ENCODE results near the gene SUN5.

SUN5 gene

GRCh38 chr20:33014336-33015113 is 10.3 kb upstream of the SUN5 start:
- DNase-seq (ENCODE audit: low read depth in 3 of 3), result no peak

DNA sequence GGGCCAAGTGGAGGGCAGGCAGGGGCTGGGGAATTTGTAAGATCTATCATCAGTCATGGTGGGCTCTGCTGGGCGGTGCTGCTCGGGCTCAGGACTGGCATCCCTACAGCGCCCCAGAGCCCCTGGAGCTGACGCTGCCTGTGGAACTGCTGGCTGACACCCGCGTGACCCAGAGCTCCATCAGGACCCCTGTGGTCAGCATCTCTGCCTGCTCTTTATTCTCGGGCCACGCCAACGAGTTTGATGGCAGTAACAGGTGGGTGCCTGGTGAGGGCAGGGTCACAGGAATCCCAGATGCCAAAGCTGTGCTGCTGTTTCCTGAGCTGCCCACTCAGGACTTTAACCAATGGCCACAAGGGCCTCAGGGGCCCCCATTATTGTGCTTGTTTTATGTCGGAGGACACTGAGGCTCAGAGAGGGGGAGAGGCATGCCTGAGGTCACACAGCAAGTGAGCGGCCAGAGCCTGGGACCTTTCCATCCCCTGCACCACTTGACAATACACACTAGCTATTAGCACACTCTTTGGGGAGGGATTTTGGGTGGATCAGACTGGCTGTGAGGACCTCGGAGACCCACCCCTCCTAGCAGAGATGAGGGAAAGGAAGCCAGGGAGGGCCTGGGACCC is 9.6 kb upstream of the SUN5 start:
- DNase-seq (ENCODE audit: low read depth in 3 of 3), result no peak

GRCh38 chr20:33012327-33013189 is 8.3 kb upstream of the SUN5 start:
- no peak for DNase-seq (ENCODE audit: low read depth in 3 of 3)

DNA sequence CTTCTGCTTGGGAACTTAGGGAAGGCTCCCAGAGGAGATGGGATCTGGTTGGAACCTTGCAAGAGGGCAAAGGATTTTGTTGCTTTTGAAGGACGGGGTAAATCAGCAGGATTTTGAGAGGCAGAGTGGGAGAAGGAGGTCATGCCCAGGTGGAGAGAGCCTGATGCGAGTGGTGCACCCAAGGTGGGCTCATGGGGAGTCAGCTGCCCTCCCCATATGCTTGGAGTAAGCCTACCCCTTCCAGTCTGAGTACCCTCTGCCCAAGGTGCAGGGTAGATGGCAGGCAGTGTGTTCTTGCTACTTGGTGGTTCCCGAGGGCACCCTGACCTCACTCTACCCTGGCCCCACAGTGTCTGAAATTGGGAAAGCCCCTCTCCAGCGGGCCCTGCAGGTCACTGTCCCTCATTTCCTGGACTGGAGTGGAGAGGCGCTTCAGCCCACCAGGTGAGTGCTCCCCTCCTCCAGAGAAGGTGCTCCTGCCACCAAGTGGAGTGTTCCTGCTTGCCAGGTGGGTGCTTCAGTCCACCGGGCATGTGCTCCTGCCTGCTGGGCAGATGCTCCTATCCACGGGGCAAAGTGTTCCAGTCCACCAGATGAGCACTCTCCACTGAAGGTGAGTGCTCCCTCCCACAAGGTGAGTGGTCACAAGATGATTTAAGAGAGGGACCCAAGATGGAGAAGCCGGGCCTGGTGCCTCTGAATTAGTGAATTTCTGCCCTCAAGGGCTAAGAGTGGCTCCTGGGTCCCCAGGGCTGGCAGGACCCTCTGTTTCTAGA is 6.6 kb upstream of the SUN5 start:
- DNase-seq (ENCODE audit: low read depth in 3 of 3), result no peak

GRCh38 chr20:33010133-33010504 is 5.9 kb upstream of the SUN5 start:
- DNase-seq (ENCODE audit: low read depth in 3 of 3), result no peak

DNA sequence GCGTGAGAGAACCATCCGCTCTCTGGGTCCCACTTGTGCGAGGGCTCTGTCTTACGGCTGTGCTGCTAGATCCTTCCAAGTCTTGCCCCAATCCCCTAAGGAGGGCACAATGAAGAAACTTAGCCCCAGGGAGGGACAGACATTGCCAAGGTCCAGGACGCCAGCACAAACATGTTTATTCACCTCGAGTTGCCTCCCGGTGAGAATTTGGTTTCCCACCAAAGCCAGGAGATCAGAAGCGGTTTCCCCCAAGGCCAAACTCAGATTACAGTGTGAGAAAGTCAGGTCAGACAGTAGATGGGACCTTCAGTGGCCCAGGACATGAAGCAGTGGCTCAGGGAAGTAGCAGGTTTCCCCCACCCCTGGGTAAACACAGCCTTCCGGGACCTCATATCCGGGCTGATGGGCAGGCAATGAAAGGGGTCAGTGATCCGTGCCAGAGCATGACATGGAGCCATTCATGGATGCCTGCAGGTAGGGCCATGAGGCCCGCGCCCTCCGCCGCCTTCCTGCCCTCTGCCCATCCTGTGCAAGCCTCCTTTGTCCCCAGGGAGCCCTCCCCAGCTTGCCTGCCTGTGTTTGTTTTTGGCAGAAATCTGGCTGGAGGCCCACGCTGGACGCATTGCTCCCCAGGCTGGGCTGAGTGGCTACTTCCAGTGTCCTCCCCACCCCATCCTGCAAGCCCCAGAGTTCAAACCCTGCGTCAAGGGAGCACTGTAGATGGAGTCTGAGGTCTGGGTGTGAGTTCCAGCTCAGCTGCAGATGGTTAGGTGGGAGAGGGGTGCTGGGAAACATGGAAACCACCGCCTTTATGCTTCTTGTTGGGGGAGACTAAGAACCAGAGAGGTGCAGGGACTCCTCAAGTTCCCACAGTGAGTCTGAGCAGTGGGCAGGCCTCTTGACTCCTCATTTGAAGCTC is 5.2 kb upstream of the SUN5 start:
- no peak for DNase-seq (ENCODE audit: low read depth in 3 of 3)

DNA sequence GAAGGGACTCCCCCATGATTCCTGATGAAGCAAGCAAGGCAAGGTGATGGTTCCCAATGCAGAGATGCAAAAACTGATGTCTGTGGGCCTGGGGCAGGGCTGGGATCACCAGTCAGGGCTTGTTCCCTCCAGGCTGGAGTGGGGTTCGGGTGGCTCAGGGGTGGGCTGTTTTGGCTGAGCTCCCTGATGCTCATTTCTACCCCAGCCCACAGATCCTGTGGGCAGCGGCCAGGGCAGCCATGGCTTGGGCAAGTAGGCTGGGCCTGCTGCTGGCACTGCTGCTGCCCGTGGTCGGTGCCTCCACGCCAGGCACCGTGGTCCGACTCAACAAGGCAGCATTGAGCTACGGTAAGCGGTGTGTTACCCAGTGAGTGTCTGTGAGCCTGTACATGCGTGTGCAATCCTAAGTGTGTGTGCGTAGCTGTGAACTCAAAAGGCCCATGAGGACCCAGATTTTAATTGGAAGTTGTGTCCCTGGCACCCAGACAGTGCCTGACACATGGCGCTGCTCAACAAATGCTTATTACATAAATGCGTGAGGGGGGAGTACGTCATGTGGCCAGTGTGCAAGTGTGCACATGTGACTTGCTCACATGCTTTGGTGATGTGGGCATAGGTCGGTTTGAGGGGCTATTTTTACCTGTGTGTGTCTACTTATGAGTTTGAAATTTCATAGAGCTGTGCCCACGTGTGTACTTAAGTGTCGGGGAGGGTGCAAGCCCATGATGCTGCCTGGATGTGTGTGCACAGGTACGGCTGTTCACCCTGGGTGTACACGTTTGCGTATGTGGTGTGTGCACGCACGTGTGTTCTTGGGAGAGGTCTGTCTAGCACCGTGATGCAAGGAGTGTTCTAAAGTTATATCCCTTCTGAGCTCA is 4.3 kb upstream of the SUN5 start:
- no peak for DNase-seq (ENCODE audit: low read depth in 3 of 3)

DNA sequence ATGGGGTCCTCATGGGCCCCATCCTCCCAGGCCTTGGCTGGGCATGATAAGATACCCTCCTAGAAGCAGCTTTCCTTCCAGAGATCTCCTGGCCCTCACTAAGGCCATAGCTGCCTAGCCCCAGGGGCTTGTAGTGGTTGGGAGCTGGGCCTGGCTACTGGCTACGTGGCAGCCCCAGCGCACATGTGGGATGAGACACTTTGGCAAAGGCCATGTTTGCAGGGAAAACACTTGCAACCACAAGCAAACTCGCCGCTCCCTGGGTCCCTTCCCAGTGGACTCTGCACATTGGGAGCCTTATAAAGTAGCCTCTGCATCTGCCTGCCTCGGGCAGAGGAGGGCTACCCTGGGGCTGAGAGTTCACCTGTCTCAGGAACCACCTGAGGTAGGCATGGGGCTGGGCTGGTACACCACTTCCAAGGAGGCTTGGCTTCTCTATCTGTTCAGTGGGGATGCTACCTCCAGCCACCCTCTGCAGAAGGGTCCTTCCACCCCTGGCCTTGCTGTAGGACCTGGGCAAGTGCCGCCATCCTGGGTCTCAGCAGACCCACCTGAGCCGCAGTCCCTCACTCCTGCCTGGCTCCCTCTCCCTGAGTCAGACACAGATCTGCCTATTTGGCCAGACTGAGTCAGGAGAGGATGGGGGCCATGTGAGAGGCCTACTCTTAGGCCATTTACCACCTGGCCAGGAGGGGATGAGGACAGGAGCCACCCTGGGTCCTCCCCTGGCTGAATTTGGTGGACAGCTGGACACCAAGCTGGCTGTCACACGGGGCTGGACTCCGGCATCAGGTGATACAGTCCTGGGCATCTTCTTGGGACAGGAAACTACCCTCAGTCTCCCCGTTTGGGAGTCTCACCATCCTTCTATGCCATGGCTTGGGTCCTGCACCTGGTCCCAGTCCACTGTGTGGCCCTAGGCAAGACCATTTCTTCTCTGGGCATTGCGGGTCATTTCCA is 3.4 kb upstream of the SUN5 start, which contains the start of gene BPIFB2:
Gene BPIFB2, plus strand, starts transcription at position 329 of the 960 bp plus-strand sequence. CDS start 871 bp downstream, outside the sequence.
- no peak for DNase-seq (ENCODE audit: low read depth in 3 of 3)

DNA sequence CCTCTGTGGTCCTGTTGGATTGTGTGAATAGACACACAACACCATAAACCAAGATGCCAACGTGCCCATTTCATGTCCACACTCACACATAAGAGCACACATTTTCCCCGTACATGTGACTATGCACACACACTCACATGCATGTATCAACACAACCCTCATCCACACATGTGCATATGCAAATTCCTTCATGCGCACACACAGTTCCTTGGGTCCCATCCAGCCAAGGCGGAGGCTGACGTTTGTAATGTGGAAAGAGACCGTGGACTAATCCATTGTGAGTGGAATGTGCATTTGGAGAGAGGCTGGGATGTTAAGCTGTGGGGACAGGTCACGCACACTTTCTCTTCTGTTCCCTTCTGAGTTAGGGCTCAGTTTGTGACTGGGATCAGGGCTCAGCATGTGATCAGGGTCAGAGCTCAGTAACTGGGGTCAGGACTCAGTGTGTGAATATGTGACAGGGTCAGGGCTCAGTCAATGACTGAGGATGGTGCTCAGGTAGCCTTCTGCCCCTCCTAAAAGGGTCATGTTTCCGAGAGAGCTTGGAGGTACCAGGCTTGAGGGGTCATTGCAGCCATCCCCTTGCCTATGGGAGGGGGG is 2.6 kb upstream of the SUN5 start:
- DNase-seq (ENCODE audit: low read depth in 3 of 3), result no peak

DNA sequence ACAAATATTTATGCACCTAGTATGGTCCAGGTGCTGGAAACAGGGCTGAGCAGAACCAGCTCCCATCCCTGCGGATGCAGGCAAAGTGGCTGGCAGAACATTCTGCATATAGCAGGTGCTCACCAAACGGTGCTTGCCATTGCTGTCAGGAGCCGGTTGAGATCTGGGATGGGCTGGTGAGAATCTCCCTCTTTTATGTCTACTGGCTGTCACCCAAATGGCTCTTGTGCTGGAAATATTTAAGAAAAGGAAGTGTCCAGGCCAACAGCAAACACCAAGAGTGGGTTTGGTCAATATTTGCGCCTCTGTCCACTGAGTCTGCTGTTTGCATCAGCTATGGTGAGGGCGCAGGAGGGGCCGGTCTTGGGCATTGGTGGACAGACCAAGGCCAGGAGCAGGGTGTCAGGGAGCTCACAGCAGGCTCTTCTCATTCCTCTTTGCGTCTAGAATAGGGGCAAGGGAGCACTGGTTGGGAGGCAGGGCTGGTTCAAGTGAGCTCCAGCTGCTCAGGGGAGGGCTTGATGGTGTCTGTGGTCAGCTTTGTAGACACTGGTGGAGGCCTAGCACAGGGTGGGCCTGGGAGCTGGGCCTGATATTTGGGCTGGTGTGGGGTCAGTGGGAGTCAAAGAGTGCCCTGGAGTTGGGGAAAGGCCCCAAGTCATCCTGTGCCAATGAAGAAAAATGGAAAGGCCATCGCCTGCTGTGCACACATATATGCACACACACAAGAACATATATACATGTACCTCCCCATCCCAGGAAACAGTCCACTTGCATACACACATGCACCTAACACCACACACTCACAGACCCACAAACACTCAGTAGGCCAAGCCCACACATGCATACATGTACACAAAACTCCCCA is 1.9 kb upstream of the SUN5 start:
- DNase-seq (ENCODE audit: low read depth in 3 of 3), result no peak

- peak in 2 of 3 experiments; percentile 3 to 9 for DNase-seq (ENCODE audit: low read depth in 3 of 3)
These were observed 916 bp upstream of the SUN5 start for GRCh38 chr20:33005132-33005566.

GRCh38 chr20:33002087-33002808 is 2.0 kb downstream of the SUN5 start:
- DNase-seq (ENCODE audit: low read depth in 3 of 3), result no peak

DNA sequence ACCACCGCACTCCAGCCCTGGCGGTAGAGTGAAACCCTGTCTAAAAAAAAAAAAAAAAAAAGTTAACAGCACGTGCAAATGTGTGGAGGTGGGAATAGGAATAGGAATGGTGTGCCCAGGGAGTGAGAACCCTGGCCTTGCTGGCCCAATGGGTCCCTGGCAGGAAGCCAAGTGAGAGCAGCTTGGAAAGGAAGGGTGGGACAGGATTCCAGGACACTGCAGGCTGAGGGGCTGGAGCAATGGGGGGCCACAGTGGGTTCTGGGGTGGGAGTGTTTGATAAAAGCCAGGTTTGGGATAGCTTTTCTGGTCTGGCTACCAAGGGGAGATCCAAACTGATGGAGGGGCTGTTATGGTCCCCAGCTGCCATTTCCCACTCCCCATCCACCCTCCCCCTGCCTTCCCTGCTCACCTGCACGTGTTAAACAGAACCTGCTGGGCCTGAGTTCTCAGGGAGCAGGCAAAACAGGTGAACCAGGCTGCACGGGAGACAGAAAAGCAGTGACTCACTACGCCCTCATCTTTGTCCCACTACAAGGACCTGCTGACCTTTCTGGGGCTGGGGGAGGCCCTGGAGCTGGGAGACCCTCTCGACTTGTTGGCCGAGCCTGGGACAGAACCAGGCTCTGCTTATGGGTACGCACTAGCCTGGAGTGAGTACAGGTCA is 3.3 kb downstream of the SUN5 start:
- DNase-seq (ENCODE audit: low read depth in 3 of 3), result no peak

DNA sequence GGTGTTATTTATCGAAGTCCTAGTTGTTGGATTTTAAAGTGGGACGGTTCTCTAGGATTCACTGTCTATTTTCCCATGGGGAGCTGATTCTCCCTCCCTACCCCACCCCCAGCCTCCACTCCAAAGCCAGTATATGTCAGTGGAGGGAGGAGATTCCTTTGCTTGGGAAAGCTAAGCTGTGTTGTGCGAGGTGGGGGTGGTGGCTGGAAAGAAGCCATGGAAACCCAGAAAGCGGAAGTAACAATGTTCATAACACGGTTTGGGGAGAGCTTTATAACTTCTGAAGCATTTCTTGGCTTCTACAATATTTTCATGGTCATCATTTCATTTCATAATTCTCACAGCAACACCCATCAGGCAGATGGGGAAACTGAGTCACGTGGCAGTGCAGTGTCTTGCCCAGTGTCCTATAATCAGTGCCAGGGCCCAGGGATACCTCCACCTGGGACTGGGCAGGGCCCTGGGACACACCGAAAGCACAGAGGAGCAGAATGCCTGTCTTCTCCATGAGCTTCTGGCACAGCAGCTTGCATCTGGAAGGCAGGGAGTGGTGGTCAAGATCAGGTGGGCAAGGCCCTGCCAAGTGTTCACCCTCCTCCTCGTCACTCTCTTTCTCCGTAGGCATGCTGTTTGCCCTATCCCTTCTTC is 4.5 kb downstream of the SUN5 start:
- DNase-seq (ENCODE audit: low read depth in 3 of 3), result no peak

GRCh38 chr20:32997431-32997830 is 6.8 kb downstream of the SUN5 start:
- DNase-seq (ENCODE audit: low read depth in 3 of 3), result no peak

Data from stimulated activated CD4-positive, alpha-beta T cell treated with anti-CD3 and anti-CD28 coated beads, TNF-alpha, amount 100 ng/mL, for 24 hours (primary cell).